Upper lobe of right lung (tissue), 1 donor: Measurements from ENCODE around the gene CLPTM1L. TPM values are rescaled to one million over a fixed set of nuclear protein-coding genes. Genes with fewer than 3 reads are reported as not detected.

ENCODE experiments used
- ATAC-seq: fragments of 200-7000 bp; cut with Tn5 transposase; one replicate; pipeline ENCODE4 v1.9.1; 2020; ENCODE audit warnings: mild to moderate bottlenecking, moderate library complexity
- DNase-seq: peaks from one replicate; pipeline ENCODE4 v3.0.0-alpha.2; 2020
- H3K27ac ChIP-seq: fragments of 200-600 bp; one replicate; pipeline ENCODE4 v1.8.0; 2022
- H3K27me3 ChIP-seq: fragments of 200-600 bp; one replicate; pipeline ENCODE4 v1.8.0; 2022; ENCODE audit warnings: mild to moderate bottlenecking
- H3K36me3 ChIP-seq: fragments of 200-600 bp; one replicate; pipeline ENCODE4 v1.8.0; 2022
- H3K4me1 ChIP-seq: fragments of 200-600 bp; one replicate; pipeline ENCODE4 v1.8.0; 2022
- H3K4me3 ChIP-seq: fragments of 200-600 bp; one replicate; pipeline ENCODE4 v1.8.0; 2022; ENCODE audit warnings: mild to moderate bottlenecking
- H3K9me3 ChIP-seq: fragments of 200-600 bp; one replicate; pipeline ENCODE4 v1.8.0; 2022
- intact Hi-C: fragments of 100-400 bp; cut with DNase I; formaldehyde crosslinking; loops from one replicate; pipeline ENCODE4 v1.11.0; 2022
- total RNA-seq: library from RNA; stranded (reverse); fragmentation: NEBNext Ultra II Directional; extraction: Animal tissue kit (Norgen Biotek cat#: 25700); gene quantifications from one replicate; pipeline ENCODE4 v1.2.1, GENCODE V29; 2021
- TF ChIP-seq, protein P1 (sequence below): fragments of 200-600 bp; IDR thresholded peaks from one replicate; pipeline ENCODE4 v1.8.0; 2022; ENCODE audit warnings: antibody characterized with exemption
- donor health status: DM: no; HTN: yes; CAD: no; lungs with severe emphysema.

The CLPTM1L gene
- total RNA-seq, 1 donor from 2014 or later: 153 TPM

DNA sequence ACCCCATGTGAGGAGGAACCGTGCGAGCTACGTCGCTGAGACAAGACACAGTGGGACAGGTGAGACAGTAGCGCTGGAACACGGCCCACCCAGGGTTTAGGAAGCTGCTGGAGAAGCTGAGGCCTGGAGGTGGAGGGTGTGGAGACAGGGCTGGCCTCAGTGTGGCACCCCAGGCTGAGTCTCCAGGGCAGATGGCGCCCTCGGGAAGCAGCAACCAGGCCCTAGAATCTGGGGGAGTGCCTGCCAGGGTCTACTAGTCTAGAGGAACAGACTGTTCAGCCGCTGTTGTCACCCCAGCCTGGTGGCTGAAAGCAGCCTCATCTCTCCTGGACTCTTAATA lies 45.4 kb downstream of the CLPTM1L start:
- DNase-seq (no peak), ATAC-seq (no peak)
- TF ChIP-seq, protein P1, sequence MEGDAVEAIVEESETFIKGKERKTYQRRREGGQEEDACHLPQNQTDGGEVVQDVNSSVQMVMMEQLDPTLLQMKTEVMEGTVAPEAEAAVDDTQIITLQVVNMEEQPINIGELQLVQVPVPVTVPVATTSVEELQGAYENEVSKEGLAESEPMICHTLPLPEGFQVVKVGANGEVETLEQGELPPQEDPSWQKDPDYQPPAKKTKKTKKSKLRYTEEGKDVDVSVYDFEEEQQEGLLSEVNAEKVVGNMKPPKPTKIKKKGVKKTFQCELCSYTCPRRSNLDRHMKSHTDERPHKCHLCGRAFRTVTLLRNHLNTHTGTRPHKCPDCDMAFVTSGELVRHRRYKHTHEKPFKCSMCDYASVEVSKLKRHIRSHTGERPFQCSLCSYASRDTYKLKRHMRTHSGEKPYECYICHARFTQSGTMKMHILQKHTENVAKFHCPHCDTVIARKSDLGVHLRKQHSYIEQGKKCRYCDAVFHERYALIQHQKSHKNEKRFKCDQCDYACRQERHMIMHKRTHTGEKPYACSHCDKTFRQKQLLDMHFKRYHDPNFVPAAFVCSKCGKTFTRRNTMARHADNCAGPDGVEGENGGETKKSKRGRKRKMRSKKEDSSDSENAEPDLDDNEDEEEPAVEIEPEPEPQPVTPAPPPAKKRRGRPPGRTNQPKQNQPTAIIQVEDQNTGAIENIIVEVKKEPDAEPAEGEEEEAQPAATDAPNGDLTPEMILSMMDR: no peak
- Histone ChIP-seq H3K36me3 (no peaks in the 10 kb centered on the region), H3K9me3 (no peaks in the 10 kb centered on the region), H3K27me3 (peaks cover 4% of the 10 kb centered on the region), H3K27ac (no peak overlapping the region), H3K4me3 (no peak overlapping the region), H3K4me1 (no peaks in the 10 kb centered on the region)
- intact Hi-C loops: no loop called here

DNA sequence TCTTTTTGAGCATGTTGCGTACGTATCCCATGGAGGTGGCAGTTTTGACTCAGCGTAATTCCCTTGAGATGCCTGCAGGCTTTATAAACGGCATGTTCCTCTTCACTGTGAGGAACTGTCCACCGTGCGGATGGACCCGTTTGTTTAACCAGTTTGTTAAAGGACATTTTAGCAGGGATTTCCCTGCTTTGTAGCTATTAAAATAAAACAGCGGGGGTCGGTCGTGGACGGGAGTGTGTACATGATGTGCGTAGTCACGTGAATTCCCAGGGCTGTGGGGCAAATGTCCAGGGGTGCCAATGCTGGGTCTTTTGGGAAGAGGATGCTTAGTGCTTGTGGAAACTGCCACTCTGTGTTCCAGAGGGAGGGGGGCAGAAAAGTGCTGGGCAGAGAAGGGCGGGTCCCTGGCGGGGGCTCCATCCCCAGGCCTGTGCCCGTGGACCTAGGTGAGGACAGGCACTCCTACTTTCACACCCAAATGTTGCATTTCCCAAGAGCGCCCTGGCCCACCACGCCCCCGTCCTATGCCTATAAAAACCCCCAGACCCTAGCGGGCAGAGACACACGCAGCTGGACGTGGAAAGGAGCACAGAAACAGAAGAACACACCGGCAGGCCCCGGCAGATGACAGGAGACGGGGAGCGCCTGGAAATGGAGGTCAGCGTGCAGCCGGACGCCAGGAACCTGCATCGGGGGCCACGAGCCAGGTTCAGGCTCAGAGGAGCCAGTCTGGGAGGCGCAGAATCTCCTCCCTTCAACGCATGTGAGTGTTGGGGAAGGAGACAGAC lies 46.0 kb downstream of the CLPTM1L start:
- intact Hi-C loops: no loop called here
- Histone ChIP-seq H3K36me3 (no peaks in the 10 kb centered on the region), H3K4me1 (no peaks in the 10 kb centered on the region), H3K27ac (no peak overlapping the region), H3K9me3 (no peaks in the 10 kb centered on the region), H3K27me3 (peaks cover 10% of the 10 kb centered on the region), H3K4me3 (no peak overlapping the region)
- DNase-seq (peak; percentile 55), ATAC-seq (no peak)
- TF ChIP-seq, protein P1: no peak

DNA sequence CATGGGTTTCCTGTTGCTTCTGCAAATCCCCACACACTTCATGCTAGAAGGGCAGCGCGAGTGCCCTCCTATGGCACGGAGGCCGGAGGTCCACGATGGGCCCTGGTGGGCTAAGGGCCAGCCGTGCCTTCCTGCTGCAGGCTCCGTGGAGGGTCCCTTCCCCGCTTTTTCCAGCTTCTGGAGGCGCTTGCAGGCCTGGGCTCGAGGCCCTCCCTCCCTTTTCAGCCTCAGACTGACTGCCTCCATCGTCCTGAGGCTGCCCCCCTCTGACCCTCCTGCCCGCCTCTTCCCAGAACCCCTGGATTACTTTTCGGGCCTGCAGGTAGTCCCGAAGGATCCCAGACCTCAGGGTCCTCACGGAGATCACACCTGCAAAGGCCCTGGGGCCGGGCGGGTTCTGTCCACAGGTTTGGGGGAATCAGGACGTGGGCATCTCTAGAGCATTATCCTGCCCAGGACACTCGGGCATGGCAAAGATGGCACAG lies 46.8 kb downstream of the CLPTM1L start:
- Histone ChIP-seq H3K4me1 (no peaks in the 10 kb centered on the region), H3K4me3 (no peak overlapping the region), H3K27ac (no peak overlapping the region), H3K27me3 (peaks cover 18% of the 10 kb centered on the region), H3K9me3 (no peaks in the 10 kb centered on the region), H3K36me3 (no peaks in the 10 kb centered on the region)
- TF ChIP-seq, protein P1: no peak
- DNase-seq (peak; percentile 59), ATAC-seq (no peak)
- intact Hi-C loops: no loop called here

DNA sequence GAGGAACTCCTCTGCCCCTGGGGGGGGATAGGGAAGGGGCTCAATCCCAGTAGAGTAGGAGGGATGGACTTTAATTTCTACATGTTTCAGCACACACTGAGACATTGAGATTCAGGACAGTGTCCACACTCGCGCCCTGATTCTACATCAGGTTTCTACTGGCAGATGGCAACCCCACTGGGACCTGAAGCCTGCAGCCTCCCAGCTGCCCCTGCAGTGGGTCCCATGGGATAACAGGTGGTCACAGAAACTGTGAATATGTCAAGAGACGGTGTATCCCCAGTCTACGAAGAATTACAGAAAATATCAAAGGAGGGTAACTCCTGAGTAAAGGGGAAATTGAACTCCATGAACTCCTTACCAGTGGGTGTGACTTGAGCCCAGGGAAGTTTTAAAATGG lies 47.7 kb downstream of the CLPTM1L start:
- H3K4me1 ChIP-seq: no peaks in the 10 kb centered on the region
- no peaks in the 10 kb centered on the region for H3K36me3 ChIP-seq
- ATAC-seq (no peak), DNase-seq (peak; percentile 22)
- no peaks in the 10 kb centered on the region for H3K9me3 ChIP-seq
- no peak overlapping the region for H3K27ac ChIP-seq
- intact Hi-C loops: no loop called here
- H3K27me3 ChIP-seq: peaks cover 23% of the 10 kb centered on the region
- no peak overlapping the region for H3K4me3 ChIP-seq
- TF ChIP-seq, protein P1: no peak

DNA sequence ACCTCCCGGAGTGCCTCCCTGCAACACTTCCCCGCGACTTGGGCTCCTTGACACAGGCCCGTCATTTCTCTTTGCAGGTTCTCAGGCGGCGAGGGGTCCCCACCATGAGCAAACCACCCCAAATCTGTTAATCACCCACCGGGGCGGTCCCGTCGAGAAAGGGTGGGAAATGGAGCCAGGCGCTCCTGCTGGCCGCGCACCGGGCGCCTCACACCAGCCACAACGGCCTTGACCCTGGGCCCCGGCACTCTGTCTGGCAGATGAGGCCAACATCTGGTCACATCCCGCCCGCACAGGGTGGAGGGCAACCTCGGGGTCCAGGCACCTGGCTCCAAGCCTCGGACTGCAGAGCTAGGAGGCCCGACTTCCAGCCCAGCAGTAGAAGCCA lies 49.3 kb downstream of the CLPTM1L start:
- intact Hi-C loops: no loop called here
- ATAC-seq (no peak), DNase-seq (peak; percentile 51)
- TF ChIP-seq, protein P1: no peak
- Histone ChIP-seq H3K4me1 (no peaks in the 10 kb centered on the region), H3K27ac (no peak overlapping the region), H3K36me3 (no peaks in the 10 kb centered on the region), H3K4me3 (no peak overlapping the region), H3K9me3 (no peaks in the 10 kb centered on the region), H3K27me3 (peaks cover 23% of the 10 kb centered on the region)
